HG02759 (cell line): ENCODE measurements around the gene UQCRC2.
"Not testable (repeated sequence)": the region's sequence is repeated elsewhere in the genome, so short reads cannot be mapped to it uniquely, and the experiment has no call there.

ENCODE experiments used
- ATAC-seq: cut with Tn5 transposase; IDR thresholded peaks from one replicate; pipeline ENCODE4 v1.9.1; 2021; ENCODE audit warnings: mild to moderate bottlenecking, moderate library complexity; ENCODE audit not compliant: unreplicated experiment

Gene UQCRC2

DNA sequence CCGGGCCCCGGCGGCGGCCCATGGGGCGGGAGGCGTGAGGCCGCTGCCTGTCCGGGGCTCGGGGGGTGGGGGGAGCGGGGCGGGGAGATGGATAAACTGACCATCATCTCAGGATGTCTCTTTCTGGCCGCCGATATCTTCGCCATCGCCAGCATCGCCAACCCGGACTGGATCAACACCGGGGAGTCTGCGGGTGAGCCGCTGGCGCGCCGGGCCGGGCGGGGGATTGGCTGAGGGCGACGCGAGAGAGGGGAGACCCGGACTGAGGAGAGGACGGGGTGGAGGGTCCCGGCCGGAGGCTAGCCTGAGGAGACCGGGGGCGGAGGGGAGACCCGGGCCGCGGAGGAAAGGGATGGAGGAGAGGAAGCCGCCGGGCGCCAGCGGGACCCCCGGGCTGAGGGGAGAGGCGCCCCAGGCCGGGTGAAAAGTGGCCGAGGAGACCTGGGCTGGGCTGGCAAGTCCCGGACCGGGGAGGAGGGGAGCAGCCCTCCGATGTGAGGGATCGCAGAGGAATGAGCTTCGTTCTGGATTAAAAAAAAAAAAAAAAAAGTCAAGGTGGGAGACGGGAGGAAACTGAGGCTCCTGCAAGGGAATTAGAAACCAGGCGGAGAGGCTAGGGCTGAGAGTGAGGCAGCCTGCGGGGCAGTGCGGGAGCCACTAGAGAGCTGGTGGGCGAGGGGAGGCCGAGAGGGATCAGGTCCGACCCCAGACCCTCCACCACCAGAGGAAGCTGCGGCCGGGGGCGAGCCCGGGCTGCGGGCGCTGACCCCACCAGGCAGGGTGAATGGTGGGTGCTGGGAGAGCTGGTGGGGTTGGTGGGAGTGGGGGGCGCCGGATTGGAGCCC is 55.3 kb downstream of the UQCRC2 start:
- ATAC-seq: peak; percentile 29

DNA sequence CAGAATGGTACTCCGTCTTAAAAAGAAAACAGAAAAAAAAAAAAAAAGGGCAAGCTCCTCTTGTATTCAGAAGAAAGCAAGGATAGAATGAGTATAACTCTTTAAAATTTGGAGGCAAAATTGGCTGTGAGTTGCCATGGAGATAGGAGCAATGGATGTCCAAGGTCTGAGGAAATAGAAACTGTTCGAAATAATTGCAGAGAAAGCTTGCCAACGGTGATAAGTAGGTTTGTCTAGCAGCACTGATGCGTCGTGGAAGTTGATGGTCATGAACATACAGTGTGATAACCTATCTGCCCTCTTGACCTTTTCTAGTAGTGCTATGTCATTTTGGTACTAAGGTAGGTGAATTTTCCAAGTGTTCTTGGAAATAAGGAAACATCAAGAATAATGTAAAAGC is 57.7 kb downstream of the UQCRC2 start:
- ATAC-seq: no peak

- no peak for ATAC-seq
Observed at GRCh38 chr16:22012241-22012640, 59.1 kb downstream of the UQCRC2 start.

DNA sequence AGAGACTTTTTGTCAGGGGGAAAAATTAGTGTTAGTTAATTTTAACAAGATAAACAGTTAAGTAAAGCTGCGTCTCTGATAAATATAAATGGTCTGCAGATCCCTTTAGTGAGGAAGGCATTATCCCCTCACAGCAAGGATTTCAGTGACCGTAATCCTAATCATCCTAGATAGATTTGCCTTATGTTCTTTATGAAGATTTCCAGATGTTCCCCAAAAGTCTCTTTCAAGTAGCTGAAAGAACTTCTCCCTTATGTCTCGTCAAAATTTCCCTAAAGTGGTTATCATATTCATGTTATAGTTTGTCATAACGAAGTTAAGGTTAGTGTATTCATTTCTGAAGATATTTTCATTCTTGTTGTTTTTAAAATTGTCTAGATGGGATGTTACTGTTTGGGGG is 60.3 kb downstream of the UQCRC2 start:
- no peak for ATAC-seq

DNA sequence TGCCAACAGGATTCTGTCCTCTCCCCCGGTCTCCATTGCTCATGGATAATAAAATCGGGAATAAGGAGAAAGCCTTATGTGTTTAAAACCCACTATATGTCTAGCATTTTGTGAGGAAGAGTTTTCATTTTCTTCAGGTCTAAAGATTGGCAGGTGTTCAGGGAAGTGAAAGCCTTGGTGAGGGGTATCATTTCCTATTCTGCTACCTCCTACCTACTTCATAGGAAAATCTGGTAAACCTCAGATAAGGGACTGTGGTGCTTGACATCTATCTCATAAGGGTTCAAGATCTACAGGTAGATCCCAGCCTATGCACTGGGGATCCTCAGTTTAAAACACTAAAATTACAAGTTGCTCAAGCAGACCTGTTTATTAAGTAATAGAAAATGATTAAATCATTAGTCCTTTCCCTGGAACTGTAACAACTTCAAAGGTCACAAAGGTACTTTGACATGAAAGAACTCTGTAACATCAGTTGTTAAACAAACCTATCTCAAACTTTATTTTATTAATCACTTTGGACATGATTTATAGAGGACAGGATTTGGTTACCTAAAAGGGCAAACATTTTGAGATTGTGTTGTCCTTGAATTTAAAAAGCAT is 61.2 kb downstream of the UQCRC2 start:
- no peak for ATAC-seq

DNA sequence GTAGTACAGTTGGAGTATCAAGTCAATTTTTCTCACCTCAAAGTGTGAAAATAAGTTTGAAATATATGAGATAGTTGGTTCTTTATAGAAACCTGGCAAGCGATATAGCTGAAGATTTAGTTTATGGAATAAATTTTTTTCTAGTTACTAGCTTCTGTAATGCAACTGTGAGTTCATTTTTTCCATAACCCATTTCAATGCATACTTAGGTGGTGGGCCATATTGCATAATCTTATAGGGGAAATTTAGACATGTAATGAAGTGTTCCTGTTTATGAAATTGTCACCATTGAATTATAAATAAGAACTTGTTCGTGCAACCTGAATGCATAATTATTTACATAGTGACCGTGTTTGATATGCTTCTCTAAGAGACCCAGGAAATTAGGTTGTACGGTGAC is 63.8 kb downstream of the UQCRC2 start:
- no peak for ATAC-seq

DNA sequence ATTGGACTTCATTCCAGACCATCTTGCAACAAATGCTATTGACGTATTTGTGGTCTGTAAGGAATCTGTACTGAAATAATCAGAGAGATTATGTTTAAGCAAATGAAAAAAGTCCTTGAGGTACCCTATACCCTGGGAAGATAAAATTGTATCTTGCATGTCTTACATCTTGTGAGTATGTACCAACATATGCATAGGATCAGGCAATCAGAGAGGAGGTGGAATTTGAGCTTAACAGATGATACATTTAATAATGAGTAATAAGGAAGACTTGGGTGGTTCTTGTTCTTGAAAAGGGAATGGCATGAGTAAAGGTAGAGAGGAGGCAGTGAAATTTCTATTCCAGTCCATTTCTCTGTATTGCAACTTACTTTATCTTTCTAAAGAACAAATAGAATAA is 65.4 kb downstream of the UQCRC2 start:
- ATAC-seq: no peak

DNA sequence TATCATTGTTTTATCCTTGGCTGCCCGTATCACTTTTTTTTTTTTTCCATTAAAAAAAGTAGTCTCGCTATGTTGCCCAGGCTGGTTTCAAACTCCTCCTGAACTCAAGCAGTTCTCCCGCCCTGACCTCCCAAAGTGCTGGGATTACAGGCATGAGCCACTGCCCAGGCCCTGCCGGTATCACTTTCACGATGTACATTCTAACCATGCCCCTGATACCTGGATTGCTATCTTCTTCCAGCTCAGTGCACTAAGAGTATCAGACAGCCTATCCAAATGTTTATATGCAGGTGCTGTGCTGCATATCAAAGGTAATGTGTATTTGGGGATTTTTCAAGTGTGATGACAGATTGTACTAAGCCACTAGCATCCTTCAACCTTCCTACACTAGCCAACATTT is 69.0 kb downstream of the UQCRC2 start:
- ATAC-seq: no peak

GRCh38 chr16:22023505-22023904 is 70.3 kb downstream of the UQCRC2 start:
- no peak for ATAC-seq

GRCh38 chr16:22024785-22025184 is 71.6 kb downstream of the UQCRC2 start:
- not testable (repeated sequence) for ATAC-seq

- ATAC-seq: no peak
Observed at GRCh38 chr16:22027633-22028032, 74.5 kb downstream of the UQCRC2 start.

DNA sequence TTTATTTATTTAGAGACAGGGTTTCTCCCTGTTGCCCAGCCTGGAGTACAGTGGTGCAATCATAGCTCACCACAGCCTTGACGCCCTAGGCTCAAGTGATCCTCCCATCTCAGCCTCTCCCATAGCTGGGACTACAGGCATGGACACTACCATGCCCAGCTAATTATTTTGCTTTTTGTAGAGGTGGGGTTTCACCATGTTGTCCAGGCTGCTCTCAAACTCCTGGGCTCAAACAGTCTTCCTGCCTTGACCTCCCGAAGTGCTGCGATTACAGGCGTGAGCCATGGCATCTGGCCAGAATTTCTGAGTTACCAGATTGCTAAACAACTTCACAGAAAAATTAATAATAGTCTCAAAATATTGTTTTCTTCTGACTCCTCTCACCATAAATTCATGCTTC is 76.5 kb downstream of the UQCRC2 start:
- ATAC-seq: no peak

GRCh38 chr16:22030087-22030812 is 77.1 kb downstream of the UQCRC2 start:
- ATAC-seq: no peak

- ATAC-seq: no peak
Observed at GRCh38 chr16:22031483-22032083, 78.4 kb downstream of the UQCRC2 start.
